Stimulated activated naive CD8-positive, alpha-beta T cell treated with anti-CD3 and anti-CD28 coated beads, Interleukin-15, amount 100 ng/mL, for 72 hours (primary cell): ENCODE measurements around the gene HLA-E.

ENCODE experiments used
- ATAC-seq: fragments of 150-1000 bp; cut with Tn5 transposase; 2 replicates; pipeline ENCODE4 v1.10.0; 2021; ENCODE audit warnings: mild to moderate bottlenecking, moderate library complexity
- DNase-seq, 2 donors: peaks; one replicate each; pipeline ENCODE4 v3.0.0; 2021 to 2022
- H3K27ac Mint-ChIP-seq, 2 donors: one replicate each; pipeline ENCODE4 v1.8.0; 2022; ENCODE audit warnings: mild to moderate bottlenecking in 2 of 2, mixed read lengths in 2 of 2, moderate library complexity in 2 of 2
- H3K27me3 Mint-ChIP-seq: one replicate; pipeline ENCODE4 v1.8.0; 2022; ENCODE audit warnings: mixed read lengths
- H3K4me1 Mint-ChIP-seq: one replicate; pipeline ENCODE4 v1.8.0; 2022; ENCODE audit warnings: mild to moderate bottlenecking, mixed read lengths
- H3K4me3 Mint-ChIP-seq, 2 donors: one replicate each; pipeline ENCODE4 v1.8.0; 2022; ENCODE audit warnings: mild to moderate bottlenecking in 2 of 2, mixed read lengths in 2 of 2, moderate library complexity in 1 of 2
- H3K9me3 Mint-ChIP-seq, 2 donors: one replicate each; pipeline ENCODE4 v1.8.0; 2022; ENCODE audit warnings: mixed read lengths in 2 of 2

HLA-E gene

GRCh38 chr6:30541515-30542403 lies 52.5 kb downstream of the HLA-E start:
- peak; percentile 81 for ATAC-seq
- Mint-ChIP-seq H3K27me3 (no peaks in the 10 kb centered on the region), H3K9me3 (no peaks in the 10 kb centered on the region), H3K4me3 (peak overlapping the region; percentile 70 to 78), H3K4me1 (peaks cover 37% of the 10 kb centered on the region), H3K27ac (peak overlapping the region; percentile 22 to 55)
- DNase-seq: peak; percentile 73 to 74

- peak overlapping the region; percentile 10 for H3K27ac Mint-ChIP-seq
- H3K9me3 Mint-ChIP-seq: no peaks in the 10 kb centered on the region
- H3K27me3 Mint-ChIP-seq: no peaks in the 10 kb centered on the region
These were observed 53.1 kb downstream of the HLA-E start for GRCh38 chr6:30542404-30542725.

GRCh38 chr6:30542915-30543314 lies 53.6 kb downstream of the HLA-E start:
- Mint-ChIP-seq H3K9me3 (no peaks in the 10 kb centered on the region), H3K27me3 (no peaks in the 10 kb centered on the region), H3K27ac (no peak overlapping the region), H3K4me1 (peaks cover 33% of the 10 kb centered on the region), H3K4me3 (peak overlapping the region; percentile 70 to 78)
- ATAC-seq (no peak), DNase-seq (no peak)

More at GRCh38 chr6:30542404-30542725, 53.1 kb downstream of the HLA-E start:
- peak; percentile 63 for ATAC-seq
- Mint-ChIP-seq H3K4me1 (peaks cover 37% of the 10 kb centered on the region), H3K4me3 (peak overlapping the region; percentile 70 to 78)
- DNase-seq: no peak
